Myometrial cell (primary cell): ENCODE measurements around the gene GLYR1. TPM values are rescaled to one million over a fixed set of nuclear protein-coding genes. Genes with fewer than 3 reads are reported as not detected.

Source experiments
- total RNA-seq: library from RNA; depleted of rRNA; stranded (reverse); fragments of >200 nt; gene quantifications from 2 replicates; pipeline ENCODE4 v1.2.3, GENCODE V29; 2015

The GLYR1 gene
- total RNA-seq = 32.8 and 33.2 TPM in 2 replicates

GRCh38 chr16:4846901-4847773, at the start of gene GLYR1, which contains the start of gene UBN1:
Gene GLYR1 (minus strand): TSS chr16:4847288. CDS start chr16:4847265, 23 bp downstream.
Gene UBN1 (plus strand): TSS chr16:4847481. CDS start chr16:4852918, 5,437 bp downstream.

DNA sequence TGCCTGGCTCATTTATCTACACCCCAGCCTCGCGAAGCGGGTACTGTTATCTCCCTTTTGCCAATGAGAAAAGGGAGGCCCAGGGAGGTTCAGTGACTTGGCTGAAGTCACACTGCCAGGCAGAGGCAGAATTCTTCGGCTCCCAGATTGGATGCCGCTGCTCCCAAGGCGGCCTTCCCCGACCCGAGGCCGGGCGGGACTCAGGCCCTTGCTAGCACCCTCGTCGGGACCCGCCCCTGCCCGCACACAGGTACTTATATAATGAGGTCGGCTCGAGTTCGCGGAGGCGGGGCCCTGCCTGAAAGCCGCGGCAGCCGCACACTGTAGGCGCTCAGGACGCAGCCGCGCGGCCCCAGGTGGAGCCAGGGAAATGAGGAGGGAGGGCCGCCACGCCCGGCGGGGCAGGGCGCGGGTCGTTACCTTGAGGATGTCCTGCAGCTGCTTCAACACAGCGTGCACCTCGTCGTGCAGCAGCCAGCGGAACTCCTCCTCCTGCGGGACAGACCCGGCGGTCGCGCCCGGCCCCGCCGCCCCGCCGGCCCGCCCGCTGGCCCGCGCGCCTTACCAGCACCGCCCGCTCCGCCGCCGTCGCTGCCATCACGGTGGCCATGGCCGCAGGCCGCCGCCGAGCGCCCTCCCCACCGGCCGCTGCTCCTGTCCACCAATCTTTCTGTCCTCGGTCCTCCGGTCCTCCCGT, 45.0 kb downstream of the GLYR1 start, which contains the start of gene ROGDI:
Gene ROGDI (minus strand): TSS at position 672 of the 697 bp plus-strand sequence. CDS start 62 bp downstream, at position 610.

GRCh38 chr16:4795181-4795827, 51.8 kb downstream of the GLYR1 start, which contains the start of gene SMIM22:
Gene SMIM22 (plus strand): TSS chr16:4795369. CDS start chr16:4795735, 366 bp downstream.

GRCh38 chr16:4787627-4788482, 59.2 kb downstream of the GLYR1 start, which contains the start of gene SEPTIN12:
Gene SEPTIN12 (minus strand): TSS chr16:4788345. CDS start chr16:4787645, 700 bp downstream.

GRCh38 chr16:4766875-4767628, 80.0 kb downstream of the GLYR1 start, which contains the start of gene ZNF500:
Gene ZNF500 (minus strand): TSS chr16:4767162. CDS start chr16:4765978, 1,184 bp downstream.

Other genes starting within 250 kb of the GLYR1 start
- gene UBALD1, start 232.4 kb downstream of the GLYR1 start, total RNA-seq = 2.3 and 6.0 TPM in 2 replicates
- gene MGRN1, start 222.5 kb downstream of the GLYR1 start, total RNA-seq = 31.4 and 37.7 TPM in 2 replicates
- gene NUDT16L1, start 153.7 kb downstream of the GLYR1 start, total RNA-seq = 42.5 and 43.0 TPM in 2 replicates
- 5.7 and 17.3 TPM in 2 replicates for gene ANKS3, start 113.0 kb downstream of the GLYR1 start, total RNA-seq
- gene DNAAF8, start 112.8 kb downstream of the GLYR1 start, total RNA-seq = 0.35 and 2.6 TPM in 2 replicates
- gene ZNF500, start 80.1 kb downstream of the GLYR1 start, total RNA-seq = 8.6 and 10.3 TPM in 2 replicates
- not detected in 2 replicates for gene SEPTIN12, start 58.9 kb downstream of the GLYR1 start, total RNA-seq
- gene SMIM22, start 51.9 kb downstream of the GLYR1 start, total RNA-seq = not detected in 2 replicates
- gene ROGDI, start 44.7 kb downstream of the GLYR1 start, total RNA-seq = 21.3 and 38.1 TPM in 2 replicates
- 13.8 and 18.6 TPM in 2 replicates for gene UBN1, start 193 bp upstream of the GLYR1 start, total RNA-seq
- under 0.01 and 0.18 TPM in 2 replicates for gene PPL, start 89.9 kb upstream of the GLYR1 start, total RNA-seq
- gene SEC14L5, start 111.0 kb upstream of the GLYR1 start, total RNA-seq = 0.18 TPM in 1 of 2 replicates, not detected in the other
- gene NAGPA, start 186.6 kb upstream of the GLYR1 start, total RNA-seq = 32.1 and 48.4 TPM in 2 replicates
- 0.29 TPM in 1 of 2 replicates, not detected in the other for gene C16orf89, start 218.7 kb upstream of the GLYR1 start, total RNA-seq
- gene ALG1, start 224.6 kb upstream of the GLYR1 start, total RNA-seq = 53.0 and 56.5 TPM in 2 replicates